WERI-Rb-1 (cell line): ENCODE data around the gene ZNF205.
A peak's percentile ranks its signal among the peaks of the same experiment; 100 is the strongest.

Source experiments
- DNase-seq: peaks from one replicate; pipeline ENCODE4 v3.0.0-alpha.2; 2020
- H3K27ac ChIP-seq: fragments of 250-450 bp; sonication (Bioruptor Pico); 2 replicates; pipeline ENCODE4 v1.5.1; 2020; ENCODE audit warnings: mild to moderate bottlenecking, moderate library complexity
- H3K27me3 ChIP-seq: fragments of 250-450 bp; sonication (Bioruptor Pico); 2 replicates; pipeline ENCODE4 v1.5.1; 2021; ENCODE audit warnings: mild to moderate bottlenecking, low read depth, moderate library complexity; ENCODE audit not compliant: insufficient read depth, severe bottlenecking
- H3K36me3 ChIP-seq: fragments of 250-450 bp; sonication (Bioruptor Pico); 2 replicates; pipeline ENCODE4 v1.5.1; 2020; ENCODE audit warnings: mild to moderate bottlenecking, moderate library complexity
- H3K4me3 ChIP-seq: 2 replicates; pipeline ENCODE4 v1.5.1; 2011; ENCODE audit warnings: low read depth, mild to moderate bottlenecking, control low read depth, low read length
- H3K9me3 ChIP-seq: fragments of 250-450 bp; sonication (Bioruptor Pico); 2 replicates; pipeline ENCODE4 v1.5.1; 2021; ENCODE audit warnings: mild to moderate bottlenecking, moderate library complexity; ENCODE audit not compliant: severe bottlenecking
- CTCF ChIP-seq: IDR thresholded peaks from 2 replicates; pipeline ENCODE4 v1.5.1; 2011; ENCODE audit warnings: low read depth, mild to moderate bottlenecking, control low read depth, inconsistent platforms, low read length

Gene ZNF205

GRCh38 chr16:3112881-3113574, 642 bp downstream of the ZNF205 start:
- Histone ChIP-seq H3K27ac (peak overlapping the region; percentile 58), H3K27me3 (no peaks in the 10 kb centered on the region), H3K36me3 (peaks cover 11% of the 10 kb centered on the region), H3K9me3 (no peaks in the 10 kb centered on the region), H3K4me3 (peak overlapping the region; percentile 73)
- DNase-seq, result peak; percentile 25
- TF ChIP-seq CTCF, result no peak

GRCh38 chr16:3113765-3114479, 1.5 kb downstream of the ZNF205 start:
- Histone ChIP-seq H3K36me3 (peaks cover 12% of the 10 kb centered on the region), H3K9me3 (no peaks in the 10 kb centered on the region), H3K27me3 (no peaks in the 10 kb centered on the region), H3K4me3 (no peak overlapping the region), H3K27ac (no peak overlapping the region)
- DNase-seq, result no peak
- TF ChIP-seq CTCF, result no peak

GRCh38 chr16:3115003-3115402, 2.6 kb downstream of the ZNF205 start:
- Histone ChIP-seq H3K36me3 (peaks cover 18% of the 10 kb centered on the region), H3K9me3 (no peaks in the 10 kb centered on the region), H3K4me3 (no peak overlapping the region), H3K27me3 (no peaks in the 10 kb centered on the region), H3K27ac (no peak overlapping the region)
- no peak for TF ChIP-seq CTCF
- no peak for DNase-seq

GRCh38 chr16:3115561-3115960, 3.2 kb downstream of the ZNF205 start:
- Histone ChIP-seq H3K9me3 (no peaks in the 10 kb centered on the region), H3K4me3 (no peak overlapping the region), H3K27me3 (no peaks in the 10 kb centered on the region), H3K36me3 (peaks cover 21% of the 10 kb centered on the region), H3K27ac (no peak overlapping the region; the same call in 1 of the 2 replicates)
- TF ChIP-seq CTCF, result peak; percentile 83
- DNase-seq, result peak; percentile 90

GRCh38 chr16:3118204-3118790, 5.9 kb downstream of the ZNF205 start:
- TF ChIP-seq CTCF, result no peak
- no peak for DNase-seq
- Histone ChIP-seq H3K27ac (no peak overlapping the region), H3K36me3 (peaks cover 21% of the 10 kb centered on the region), H3K9me3 (no peaks in the 10 kb centered on the region), H3K4me3 (no peak overlapping the region), H3K27me3 (no peaks in the 10 kb centered on the region)
